Measurements from ENCODE around the gene CARD9. TPM values are rescaled to one million over a fixed set of nuclear protein-coding genes. Genes with fewer than 3 reads are reported as not detected.

The CARD9 gene
- total and polyA plus RNA-seq, 2 of the 4 experiments (the other 2 are of a cell fraction), result 0.36 to 1.9 TPM

- Histone ChIP-seq H2AK9ac (replicated peaks; ENCODE audit: low read depth, low read length, poor library complexity) (no peak overlapping the region), H3K56ac (ENCODE audit: extremely low read depth, insufficient read depth, low read length) (no peak overlapping the region), H2BK20ac (ENCODE audit: low read depth, low read length) (no peak overlapping the region), H2BK15ac (ENCODE audit: low read depth, low read length) (no peak overlapping the region), H3K4me3 (ENCODE audit: insufficient read depth, low read depth, low read length) (no peak overlapping the region), H3K4me1 (ENCODE audit: control insufficient read depth, insufficient read depth, low read length) (peaks cover 3% of the 10 kb centered on the region; the same call in 1 of the 2 replicates), H3K4me2 (ENCODE audit: low read depth, low read length) (no peak overlapping the region), H4K91ac (ENCODE audit: insufficient read depth, low read depth, low read length) (no peak overlapping the region), H2BK5ac (ENCODE audit: low read depth, low read length, poor library complexity, severe bottlenecking) (no peak overlapping the region), H3K36me3 (ENCODE audit: control insufficient read depth, insufficient read depth, low read length) (no peaks in the 10 kb centered on the region), H4K5ac (ENCODE audit: low read depth, low read length) (no peak overlapping the region), H3K79me1 (ENCODE audit: low read depth in 1 of 2, low read length in 2 of 2) (no peaks in the 10 kb centered on the region), H3K4ac (ENCODE audit: low read depth, low read length) (no peak overlapping the region), H3K14ac (replicated peaks; ENCODE audit: low read depth, low read length) (no peak overlapping the region), H2AFZ (replicated peaks; ENCODE audit: low read length, poor library complexity) (no peak overlapping the region), H3K23ac (ENCODE audit: low read depth, low read length) (no peak overlapping the region), H3K18ac (ENCODE audit: low read depth, low read length) (no peak overlapping the region), H2AK5ac (ENCODE audit: low read depth, low read length) (no peak overlapping the region), H3K9me3 (ENCODE audit: control insufficient read depth, insufficient read depth, low read length) (peaks cover 17% of the 10 kb centered on the region), H4K20me1 (ENCODE audit: insufficient read depth, low read length) (no peaks in the 10 kb centered on the region), H3K9ac (ENCODE audit: low read depth, low read length) (no peak overlapping the region), H3K27ac (ENCODE audit: insufficient read depth, low read length) (no peak overlapping the region), H3K27me3 (ENCODE audit: control insufficient read depth, insufficient read depth, low read length) (no peaks in the 10 kb centered on the region), H2BK120ac (ENCODE audit: low read depth, low read length) (no peak overlapping the region), H3K9me1 (ENCODE audit: insufficient read depth, low read length) (no peaks in the 10 kb centered on the region), H4K8ac (ENCODE audit: low read depth in 2 of 2, low read length in 2 of 2) (no peak overlapping the region)
- TF ChIP-seq RAD21 (IDR thresholded peaks at IDR 0.05; ENCODE audit: low read length) (no peak), FOS (IDR thresholded peaks at IDR 0.05; ENCODE audit: low read depth, low read length) (no peak), USF2 (IDR thresholded peaks at IDR 0.05; ENCODE audit: low read depth, low read length) (no peak), RCOR1 (IDR thresholded peaks at IDR 0.05; ENCODE audit: insufficient replicate concordance, low read length) (no peak), MXI1 (IDR thresholded peaks at IDR 0.05; ENCODE audit: borderline replicate concordance, low read depth, low read length) (no peak)
- no TSS peak for BruUV-seq (replicated peaks)
- dilution Hi-C loops (cut with HindIII; ENCODE audit: low sequenced_read_pairs, unreplicated experiment), result no loop called here
- POLR2A ChIA-PET (ENCODE audit: unreplicated experiment), result no interaction called here
- ATAC-seq (ENCODE audit: low read depth) (no peak), DNase-seq (no peak)
- 75% methylated on average over 11 of the region's 21 CpGs; no CpG with 5 or more reads in 1 of the 2 experiments for WGBS, 2 experiments (ENCODE audit: extremely low coverage in 2 of 2, insufficient read length in 1 of 2)
- in situ Hi-C loops (cut with MboI; ENCODE audit: low sequenced_read_pairs), result no loop called here
- CTCF ChIA-PET, result no interaction called here
- intact Hi-C loops (cut with micrococcal nuclease), result no loop called here
Observed at GRCh38 chr9:136318111-136318775, 55.2 kb downstream of the CARD9 start.

Data from IMR-90 (cell line).